Cardiac fibroblast (primary cell): ENCODE measurements around the gene CETN1.

ENCODE experiments used
- DNase-seq, 2 donors: peaks; one replicate each; pipeline versions ENCODE4 v3.0.0 to v3.0.0-alpha.2; 2010; ENCODE audit warnings: low read depth in 2 of 2
- H3K4me3 ChIP-seq, 2 donors: replicated peaks in 1 of 2; 1 replicate in 1 of 2; 2 replicates in 1 of 2; pipeline ENCODE4 v1.5.1; 2011; ENCODE audit warnings: low read depth in 2 of 2, low read length in 2 of 2, mild to moderate bottlenecking in 2 of 2, moderate library complexity in 1 of 2
- CTCF ChIP-seq: IDR thresholded peaks from one replicate; pipeline ENCODE4 v1.5.1; 2011; ENCODE audit warnings: low read depth, mild to moderate bottlenecking, low read length, inconsistent platforms

Gene CETN1

GRCh38 chr18:610214-610928 is 30.2 kb downstream of the CETN1 start:
- DNase-seq: no peak
- H3K4me3 ChIP-seq: no peak overlapping the region
- no peak for TF ChIP-seq CTCF

- DNase-seq: no peak
- TF ChIP-seq CTCF: no peak
- no peak overlapping the region for H3K4me3 ChIP-seq
These were observed 32.0 kb downstream of the CETN1 start for GRCh38 chr18:612156-612555.

- DNase-seq: no peak
- no peak overlapping the region for H3K4me3 ChIP-seq
- TF ChIP-seq CTCF: no peak
These were observed 34.0 kb downstream of the CETN1 start for GRCh38 chr18:614193-614592.

- no peak for TF ChIP-seq CTCF
- H3K4me3 ChIP-seq: no peak overlapping the region
- peak in 1 of 2 donors; percentile 27 for DNase-seq
These were observed 34.9 kb downstream of the CETN1 start for GRCh38 chr18:615092-615521.

- no peak for DNase-seq
- H3K4me3 ChIP-seq: no peak overlapping the region
- no peak for TF ChIP-seq CTCF
These were observed 35.6 kb downstream of the CETN1 start for GRCh38 chr18:615773-616172.

GRCh38 chr18:616380-616995 is 36.3 kb downstream of the CETN1 start:
- TF ChIP-seq CTCF: peak; percentile 66
- no peak overlapping the region for H3K4me3 ChIP-seq
- DNase-seq: peak; percentile 73 to 76
